GM19035 (cell line): ENCODE results near the gene A1BG.
"Not testable (repeated sequence)": the region's sequence is repeated elsewhere in the genome, so short reads cannot be mapped to it uniquely, and the experiment has no call there.

ENCODE experiments used
- ATAC-seq: cut with Tn5 transposase; IDR thresholded peaks from one replicate; pipeline ENCODE4 v1.9.1; 2021; ENCODE audit not compliant: unreplicated experiment

A1BG gene

GRCh38 chr19:58338825-58339558, 14.3 kb downstream of the A1BG start:
- ATAC-seq: no peak

- no peak for ATAC-seq
Measured at GRCh38 chr19:58338336-58338735, 15.0 kb downstream of the A1BG start.

GRCh38 chr19:58336820-58337219, 16.5 kb downstream of the A1BG start:
- ATAC-seq: no peak

- no peak for ATAC-seq
Measured at GRCh38 chr19:58336216-58336615, 17.1 kb downstream of the A1BG start.

- ATAC-seq: no peak
Measured at GRCh38 chr19:58335630-58336029, 17.7 kb downstream of the A1BG start.

- ATAC-seq: no peak
Measured at GRCh38 chr19:58334691-58335249, 18.5 kb downstream of the A1BG start.

GRCh38 chr19:58332697-58333096, 20.6 kb downstream of the A1BG start:
- ATAC-seq: no peak

- ATAC-seq: no peak
Measured at GRCh38 chr19:58330458-58330857, 22.8 kb downstream of the A1BG start.

- no peak for ATAC-seq
Measured at GRCh38 chr19:58328999-58329398, 24.3 kb downstream of the A1BG start.

- ATAC-seq: peak; percentile 84
Measured at GRCh38 chr19:58326914-58327726, 26.2 kb downstream of the A1BG start, which contains the start of gene ZSCAN22. Gene ZSCAN22, plus strand, starts transcription at chr19:58326994. Its CDS starts 7,809 bp downstream, at chr19:58334803.

GRCh38 chr19:58326501-58326913, 26.8 kb downstream of the A1BG start:
- ATAC-seq: no peak

- no peak for ATAC-seq
Measured at GRCh38 chr19:58325311-58326022, 27.8 kb downstream of the A1BG start.

GRCh38 chr19:58319241-58319640, 34.1 kb downstream of the A1BG start:
- no peak for ATAC-seq

- no peak for ATAC-seq
Measured at GRCh38 chr19:58318297-58318696, 35.0 kb downstream of the A1BG start.

- ATAC-seq: no peak
Measured at GRCh38 chr19:58317476-58318072, 35.7 kb downstream of the A1BG start.

- ATAC-seq: no peak
Measured at GRCh38 chr19:58315580-58315979, 37.7 kb downstream of the A1BG start.

GRCh38 chr19:58311345-58311865, 41.9 kb downstream of the A1BG start:
- no peak for ATAC-seq

GRCh38 chr19:58310685-58311084, 42.6 kb downstream of the A1BG start:
- not testable (repeated sequence) for ATAC-seq

GRCh38 chr19:58307736-58308135, 45.6 kb downstream of the A1BG start:
- ATAC-seq: no peak

- ATAC-seq: no peak
Measured at GRCh38 chr19:58305932-58306323, 47.4 kb downstream of the A1BG start.
